Omental fat pad (tissue), 4 donors: ENCODE results near the gene ARHGEF3. TPM values are rescaled to one million over a fixed set of nuclear protein-coding genes. Genes with fewer than 3 reads are reported as not detected.

Source experiments
- ATAC-seq: fragments of 150-250 bp; one replicate; pipeline ENCODE4 v1.9.1; 2016; ENCODE audit warnings: mild to moderate bottlenecking, moderate library complexity; ENCODE audit not compliant: low FRiP score
- DNase-seq: peaks from one replicate; pipeline ENCODE4 v3.0.0-alpha.2; 2019; ENCODE audit warnings: low spot score
- total RNA-seq, 4 donors: library from RNA; depleted of rRNA; stranded (reverse); fragments of >200 nt; gene quantifications; one replicate each; pipeline ENCODE4 v1.1.0, GENCODE V29; 2016
- TF ChIP-seq, protein P1 (sequence below), 3 donors: fragments of 450-650 bp; IDR thresholded peaks; one replicate each; pipeline ENCODE4 v1.5.1; 2016 to 2017; ENCODE audit warnings: antibody characterized with exemption in 3 of 3, mild to moderate bottlenecking in 3 of 3, moderate library complexity in 2 of 3

Gene ARHGEF3
- total RNA-seq, 4 donors from 2014 or later = 16.9 to 26.3 (median 21.9) TPM

- no peak for DNase-seq
- peak; percentile 53 for ATAC-seq
- TF ChIP-seq, protein P1, sequence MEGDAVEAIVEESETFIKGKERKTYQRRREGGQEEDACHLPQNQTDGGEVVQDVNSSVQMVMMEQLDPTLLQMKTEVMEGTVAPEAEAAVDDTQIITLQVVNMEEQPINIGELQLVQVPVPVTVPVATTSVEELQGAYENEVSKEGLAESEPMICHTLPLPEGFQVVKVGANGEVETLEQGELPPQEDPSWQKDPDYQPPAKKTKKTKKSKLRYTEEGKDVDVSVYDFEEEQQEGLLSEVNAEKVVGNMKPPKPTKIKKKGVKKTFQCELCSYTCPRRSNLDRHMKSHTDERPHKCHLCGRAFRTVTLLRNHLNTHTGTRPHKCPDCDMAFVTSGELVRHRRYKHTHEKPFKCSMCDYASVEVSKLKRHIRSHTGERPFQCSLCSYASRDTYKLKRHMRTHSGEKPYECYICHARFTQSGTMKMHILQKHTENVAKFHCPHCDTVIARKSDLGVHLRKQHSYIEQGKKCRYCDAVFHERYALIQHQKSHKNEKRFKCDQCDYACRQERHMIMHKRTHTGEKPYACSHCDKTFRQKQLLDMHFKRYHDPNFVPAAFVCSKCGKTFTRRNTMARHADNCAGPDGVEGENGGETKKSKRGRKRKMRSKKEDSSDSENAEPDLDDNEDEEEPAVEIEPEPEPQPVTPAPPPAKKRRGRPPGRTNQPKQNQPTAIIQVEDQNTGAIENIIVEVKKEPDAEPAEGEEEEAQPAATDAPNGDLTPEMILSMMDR (IDR thresholded peaks at IDR 0.05) = no peak
Observed at GRCh38 chr3:56787784-56788256, 13.9 kb downstream of the ARHGEF3 start.

GRCh38 chr3:56787258-56787775, 14.4 kb downstream of the ARHGEF3 start:
- DNase-seq (no peak), ATAC-seq (no peak)
- TF ChIP-seq, protein P1 (IDR thresholded peaks at IDR 0.05) = no peak

GRCh38 chr3:56785499-56785898, 16.2 kb downstream of the ARHGEF3 start:
- no peak for ATAC-seq
- TF ChIP-seq, protein P1 (IDR thresholded peaks at IDR 0.05) = no peak
- no peak for DNase-seq

- TF ChIP-seq, protein P1 (IDR thresholded peaks at IDR 0.05) = no peak
- no peak for DNase-seq
- no peak for ATAC-seq
Observed at GRCh38 chr3:56784448-56785001, 17.2 kb downstream of the ARHGEF3 start.

DNA sequence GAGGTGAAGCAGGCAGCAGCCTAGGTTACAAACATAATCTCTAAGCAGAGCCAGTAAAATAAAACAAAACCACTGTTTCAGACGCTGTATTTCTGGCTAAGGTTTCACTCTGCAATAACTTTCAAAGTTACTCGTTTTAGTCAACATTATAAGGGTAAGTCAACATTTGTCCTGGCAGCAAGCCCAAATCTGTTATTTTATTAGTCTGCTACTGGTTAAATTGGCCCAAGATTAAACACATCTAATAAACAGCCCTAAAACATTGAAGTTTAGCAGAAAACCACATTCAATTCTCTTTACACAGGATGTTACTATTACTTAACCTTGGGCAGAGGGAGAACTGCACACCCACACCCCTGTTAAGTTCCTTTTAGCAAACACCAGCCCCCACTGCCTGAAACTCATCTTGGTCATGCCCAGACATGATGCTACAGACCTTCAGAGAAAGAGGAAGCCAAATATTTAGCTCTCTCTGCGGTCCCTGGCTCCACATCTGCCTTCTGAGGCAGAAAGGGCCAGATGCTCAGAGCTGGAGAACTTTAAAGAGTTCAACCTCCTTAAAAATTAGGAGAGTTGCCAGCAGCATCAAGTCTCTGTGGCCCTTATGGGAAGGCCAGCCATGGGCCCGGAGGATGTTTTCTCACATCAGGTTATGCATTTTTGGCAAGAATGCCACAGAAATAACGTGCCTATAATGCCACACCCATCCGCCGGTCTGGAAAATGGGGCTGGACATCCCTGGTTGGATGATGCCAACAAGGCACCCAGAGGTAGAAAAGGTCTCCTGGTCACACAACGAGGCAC, 17.9 kb downstream of the ARHGEF3 start:
- no peak for DNase-seq
- no peak for ATAC-seq
- TF ChIP-seq, protein P1 (IDR thresholded peaks at IDR 0.05) = no peak

- DNase-seq = no peak
- ATAC-seq = no peak
- TF ChIP-seq, protein P1 (IDR thresholded peaks at IDR 0.05) = no peak
Observed at GRCh38 chr3:56782906-56783305, 18.8 kb downstream of the ARHGEF3 start.
